ENCODE results near the gene ZNF568.

Gene ZNF568

DNA sequence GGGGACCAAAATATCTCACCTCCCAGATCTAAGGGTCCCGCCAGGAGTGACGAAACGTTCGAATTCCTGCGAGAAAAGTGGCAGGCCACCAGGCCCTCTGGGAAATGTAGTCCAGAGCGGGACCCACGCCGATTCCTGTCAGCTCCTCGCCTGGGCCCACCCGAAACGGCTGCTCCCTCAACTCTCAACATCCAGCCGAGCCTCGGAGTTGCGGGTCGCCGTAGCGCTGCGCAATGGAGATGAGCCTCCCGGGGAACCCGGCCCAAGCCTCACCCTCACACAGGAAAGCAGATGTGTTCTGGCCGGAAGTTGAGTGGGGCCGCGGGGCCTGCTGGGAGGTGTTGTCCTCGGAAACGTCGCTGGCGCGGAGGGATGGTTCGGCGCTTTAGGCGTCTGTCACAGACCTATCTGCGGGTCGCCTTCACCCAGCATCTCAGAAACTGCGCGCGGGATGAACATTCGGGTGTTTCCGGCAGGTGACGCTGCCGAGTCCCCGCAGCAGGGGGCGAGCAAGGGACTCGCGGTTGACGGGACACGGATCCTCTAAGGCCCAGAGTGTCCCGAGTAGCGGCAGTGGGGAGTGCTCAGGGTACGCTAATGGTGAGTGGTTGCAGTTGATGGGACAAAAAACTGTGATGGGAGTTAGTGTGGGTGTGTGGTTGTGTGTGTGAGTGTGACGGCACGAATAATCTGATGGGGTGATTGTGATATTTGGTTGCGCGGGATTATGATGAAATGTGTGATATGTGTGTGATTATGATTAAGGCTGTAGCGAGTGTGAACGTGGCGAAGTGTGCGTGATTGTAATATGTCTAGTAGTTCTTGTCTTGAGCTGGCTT is at the start of gene ZNF568, which contains the start of gene ZNF829 (continued):
- peak; percentile 100 for TF ChIP-seq ZNF324 (tag by site-specific recombination; IDR thresholded peaks at IDR 0.05)
- TF ChIP-seq ZNF146 (tag by site-specific recombination; IDR thresholded peaks at IDR 0.05): peak; percentile 73
- TF ChIP-seq ZBTB1 (tag by site-specific recombination; IDR thresholded peaks at IDR 0.05): peak; percentile 26; the same call in 1 of the 2 replicates
- TF ChIP-seq, protein P1, sequence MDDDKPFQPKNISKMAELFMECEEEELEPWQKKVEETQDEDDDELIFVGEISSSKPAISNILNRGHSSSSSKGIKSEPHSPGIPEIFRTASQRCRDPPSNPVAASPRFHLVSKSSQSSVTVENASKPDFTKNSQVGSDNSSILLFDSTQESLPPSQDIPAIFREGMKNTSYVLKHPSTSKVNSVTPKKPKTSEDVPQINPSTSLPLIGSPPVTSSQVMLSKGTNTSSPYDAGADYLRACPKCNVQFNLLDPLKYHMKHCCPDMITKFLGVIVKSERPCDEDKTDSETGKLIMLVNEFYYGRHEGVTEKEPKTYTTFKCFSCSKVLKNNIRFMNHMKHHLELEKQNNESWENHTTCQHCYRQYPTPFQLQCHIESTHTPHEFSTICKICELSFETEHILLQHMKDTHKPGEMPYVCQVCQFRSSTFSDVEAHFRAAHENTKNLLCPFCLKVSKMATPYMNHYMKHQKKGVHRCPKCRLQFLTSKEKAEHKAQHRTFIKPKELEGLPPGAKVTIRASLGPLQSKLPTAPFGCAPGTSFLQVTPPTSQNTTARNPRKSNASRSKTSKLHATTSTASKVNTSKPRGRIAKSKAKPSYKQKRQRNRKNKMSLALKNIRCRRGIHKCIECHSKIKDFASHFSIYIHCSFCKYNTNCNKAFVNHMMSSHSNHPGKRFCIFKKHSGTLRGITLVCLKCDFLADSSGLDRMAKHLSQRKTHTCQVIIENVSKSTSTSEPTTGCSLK (tag by site-specific recombination; IDR thresholded peaks at IDR 0.05): peak; percentile 99
- TF ChIP-seq ZNF112 (tag by site-specific recombination; IDR thresholded peaks at IDR 0.05): no peak
- TF ChIP-seq KLF9 (tag by site-specific recombination; IDR thresholded peaks at IDR 0.05; ENCODE audit: low read depth): peak; percentile 83
- TF ChIP-seq REPIN1 (tag by site-specific recombination; IDR thresholded peaks at IDR 0.05; ENCODE audit: low read depth): peak; percentile 100
- no peak for TF ChIP-seq ZNF624 (tag by site-specific recombination; IDR thresholded peaks at IDR 0.05)
- no peak; the same call in 1 of the 2 replicates for TF ChIP-seq MYNN (tag by site-specific recombination; IDR thresholded peaks at IDR 0.05; ENCODE audit: borderline replicate concordance)
- TF ChIP-seq, protein P2, sequence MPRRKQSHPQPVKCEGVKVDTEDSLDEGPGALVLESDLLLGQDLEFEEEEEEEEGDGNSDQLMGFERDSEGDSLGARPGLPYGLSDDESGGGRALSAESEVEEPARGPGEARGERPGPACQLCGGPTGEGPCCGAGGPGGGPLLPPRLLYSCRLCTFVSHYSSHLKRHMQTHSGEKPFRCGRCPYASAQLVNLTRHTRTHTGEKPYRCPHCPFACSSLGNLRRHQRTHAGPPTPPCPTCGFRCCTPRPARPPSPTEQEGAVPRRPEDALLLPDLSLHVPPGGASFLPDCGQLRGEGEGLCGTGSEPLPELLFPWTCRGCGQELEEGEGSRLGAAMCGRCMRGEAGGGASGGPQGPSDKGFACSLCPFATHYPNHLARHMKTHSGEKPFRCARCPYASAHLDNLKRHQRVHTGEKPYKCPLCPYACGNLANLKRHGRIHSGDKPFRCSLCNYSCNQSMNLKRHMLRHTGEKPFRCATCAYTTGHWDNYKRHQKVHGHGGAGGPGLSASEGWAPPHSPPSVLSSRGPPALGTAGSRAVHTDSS (tag by site-specific recombination; IDR thresholded peaks at IDR 0.05): peak; percentile 54; the same call in 1 of the 2 replicates
- TF ChIP-seq, protein P3, sequence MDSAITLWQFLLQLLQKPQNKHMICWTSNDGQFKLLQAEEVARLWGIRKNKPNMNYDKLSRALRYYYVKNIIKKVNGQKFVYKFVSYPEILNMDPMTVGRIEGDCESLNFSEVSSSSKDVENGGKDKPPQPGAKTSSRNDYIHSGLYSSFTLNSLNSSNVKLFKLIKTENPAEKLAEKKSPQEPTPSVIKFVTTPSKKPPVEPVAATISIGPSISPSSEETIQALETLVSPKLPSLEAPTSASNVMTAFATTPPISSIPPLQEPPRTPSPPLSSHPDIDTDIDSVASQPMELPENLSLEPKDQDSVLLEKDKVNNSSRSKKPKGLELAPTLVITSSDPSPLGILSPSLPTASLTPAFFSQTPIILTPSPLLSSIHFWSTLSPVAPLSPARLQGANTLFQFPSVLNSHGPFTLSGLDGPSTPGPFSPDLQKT (IDR thresholded peaks at IDR 0.05; ENCODE audit: borderline replicate concordance, low read depth, low read length): peak; percentile 71; the same call in 1 of the 2 replicates
- TF ChIP-seq, protein P4, sequence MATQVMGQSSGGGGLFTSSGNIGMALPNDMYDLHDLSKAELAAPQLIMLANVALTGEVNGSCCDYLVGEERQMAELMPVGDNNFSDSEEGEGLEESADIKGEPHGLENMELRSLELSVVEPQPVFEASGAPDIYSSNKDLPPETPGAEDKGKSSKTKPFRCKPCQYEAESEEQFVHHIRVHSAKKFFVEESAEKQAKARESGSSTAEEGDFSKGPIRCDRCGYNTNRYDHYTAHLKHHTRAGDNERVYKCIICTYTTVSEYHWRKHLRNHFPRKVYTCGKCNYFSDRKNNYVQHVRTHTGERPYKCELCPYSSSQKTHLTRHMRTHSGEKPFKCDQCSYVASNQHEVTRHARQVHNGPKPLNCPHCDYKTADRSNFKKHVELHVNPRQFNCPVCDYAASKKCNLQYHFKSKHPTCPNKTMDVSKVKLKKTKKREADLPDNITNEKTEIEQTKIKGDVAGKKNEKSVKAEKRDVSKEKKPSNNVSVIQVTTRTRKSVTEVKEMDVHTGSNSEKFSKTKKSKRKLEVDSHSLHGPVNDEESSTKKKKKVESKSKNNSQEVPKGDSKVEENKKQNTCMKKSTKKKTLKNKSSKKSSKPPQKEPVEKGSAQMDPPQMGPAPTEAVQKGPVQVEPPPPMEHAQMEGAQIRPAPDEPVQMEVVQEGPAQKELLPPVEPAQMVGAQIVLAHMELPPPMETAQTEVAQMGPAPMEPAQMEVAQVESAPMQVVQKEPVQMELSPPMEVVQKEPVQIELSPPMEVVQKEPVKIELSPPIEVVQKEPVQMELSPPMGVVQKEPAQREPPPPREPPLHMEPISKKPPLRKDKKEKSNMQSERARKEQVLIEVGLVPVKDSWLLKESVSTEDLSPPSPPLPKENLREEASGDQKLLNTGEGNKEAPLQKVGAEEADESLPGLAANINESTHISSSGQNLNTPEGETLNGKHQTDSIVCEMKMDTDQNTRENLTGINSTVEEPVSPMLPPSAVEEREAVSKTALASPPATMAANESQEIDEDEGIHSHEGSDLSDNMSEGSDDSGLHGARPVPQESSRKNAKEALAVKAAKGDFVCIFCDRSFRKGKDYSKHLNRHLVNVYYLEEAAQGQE (tag by site-specific recombination; IDR thresholded peaks at IDR 0.05): peak; percentile 77; the same call in 1 of the 2 replicates
- TF ChIP-seq ZNF2 (tag by site-specific recombination; IDR thresholded peaks at IDR 0.05): peak; percentile 100
- TF ChIP-seq, protein P5, sequence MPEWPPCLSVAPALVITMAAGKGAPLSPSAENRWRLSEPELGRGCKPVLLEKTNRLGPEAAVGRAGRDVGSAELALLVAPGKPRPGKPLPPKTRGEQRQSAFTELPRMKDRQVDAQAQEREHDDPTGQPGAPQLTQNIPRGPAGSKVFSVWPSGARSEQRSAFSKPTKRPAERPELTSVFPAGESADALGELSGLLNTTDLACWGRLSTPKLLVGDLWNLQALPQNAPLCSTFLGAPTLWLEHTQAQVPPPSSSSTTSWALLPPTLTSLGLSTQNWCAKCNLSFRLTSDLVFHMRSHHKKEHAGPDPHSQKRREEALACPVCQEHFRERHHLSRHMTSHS (tag by site-specific recombination; IDR thresholded peaks at IDR 0.05): peak; percentile 80; the same call in 1 of the 2 replicates
- TF ChIP-seq ZNF157 (tag by site-specific recombination; IDR thresholded peaks at IDR 0.05): peak; percentile 74
- peak; percentile 93 for TF ChIP-seq ZEB2 (tag by site-specific recombination; IDR thresholded peaks at IDR 0.05)
- TF ChIP-seq TCF7L2 (IDR thresholded peaks at IDR 0.05; ENCODE audit: borderline replicate concordance, low read depth, low read length): peak; percentile 95
- TF ChIP-seq ZNF221 (tag by site-specific recombination; IDR thresholded peaks at IDR 0.05; ENCODE audit: borderline replicate concordance): peak; percentile 98; the same call in 1 of the 2 replicates
- no peak for TF ChIP-seq ZNF747 (tag by site-specific recombination; IDR thresholded peaks at IDR 0.05)
- TF ChIP-seq, protein P6, sequence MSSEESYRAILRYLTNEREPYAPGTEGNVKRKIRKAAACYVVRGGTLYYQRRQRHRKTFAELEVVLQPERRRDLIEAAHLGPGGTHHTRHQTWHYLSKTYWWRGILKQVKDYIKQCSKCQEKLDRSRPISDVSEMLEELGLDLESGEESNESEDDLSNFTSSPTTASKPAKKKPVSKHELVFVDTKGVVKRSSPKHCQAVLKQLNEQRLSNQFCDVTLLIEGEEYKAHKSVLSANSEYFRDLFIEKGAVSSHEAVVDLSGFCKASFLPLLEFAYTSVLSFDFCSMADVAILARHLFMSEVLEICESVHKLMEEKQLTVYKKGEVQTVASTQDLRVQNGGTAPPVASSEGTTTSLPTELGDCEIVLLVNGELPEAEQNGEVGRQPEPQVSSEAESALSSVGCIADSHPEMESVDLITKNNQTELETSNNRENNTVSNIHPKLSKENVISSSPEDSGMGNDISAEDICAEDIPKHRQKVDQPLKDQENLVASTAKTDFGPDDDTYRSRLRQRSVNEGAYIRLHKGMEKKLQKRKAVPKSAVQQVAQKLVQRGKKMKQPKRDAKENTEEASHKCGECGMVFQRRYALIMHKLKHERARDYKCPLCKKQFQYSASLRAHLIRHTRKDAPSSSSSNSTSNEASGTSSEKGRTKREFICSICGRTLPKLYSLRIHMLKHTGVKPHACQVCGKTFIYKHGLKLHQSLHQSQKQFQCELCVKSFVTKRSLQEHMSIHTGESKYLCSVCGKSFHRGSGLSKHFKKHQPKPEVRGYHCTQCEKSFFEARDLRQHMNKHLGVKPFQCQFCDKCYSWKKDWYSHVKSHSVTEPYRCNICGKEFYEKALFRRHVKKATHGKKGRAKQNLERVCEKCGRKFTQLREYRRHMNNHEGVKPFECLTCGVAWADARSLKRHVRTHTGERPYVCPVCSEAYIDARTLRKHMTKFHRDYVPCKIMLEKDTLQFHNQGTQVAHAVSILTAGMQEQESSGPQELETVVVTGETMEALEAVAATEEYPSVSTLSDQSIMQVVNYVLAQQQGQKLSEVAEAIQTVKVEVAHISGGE (tag by site-specific recombination; conservative IDR thresholded peaks at IDR 0.05; ENCODE audit: low read depth): peak; percentile 97
- TF ChIP-seq, protein P7, sequence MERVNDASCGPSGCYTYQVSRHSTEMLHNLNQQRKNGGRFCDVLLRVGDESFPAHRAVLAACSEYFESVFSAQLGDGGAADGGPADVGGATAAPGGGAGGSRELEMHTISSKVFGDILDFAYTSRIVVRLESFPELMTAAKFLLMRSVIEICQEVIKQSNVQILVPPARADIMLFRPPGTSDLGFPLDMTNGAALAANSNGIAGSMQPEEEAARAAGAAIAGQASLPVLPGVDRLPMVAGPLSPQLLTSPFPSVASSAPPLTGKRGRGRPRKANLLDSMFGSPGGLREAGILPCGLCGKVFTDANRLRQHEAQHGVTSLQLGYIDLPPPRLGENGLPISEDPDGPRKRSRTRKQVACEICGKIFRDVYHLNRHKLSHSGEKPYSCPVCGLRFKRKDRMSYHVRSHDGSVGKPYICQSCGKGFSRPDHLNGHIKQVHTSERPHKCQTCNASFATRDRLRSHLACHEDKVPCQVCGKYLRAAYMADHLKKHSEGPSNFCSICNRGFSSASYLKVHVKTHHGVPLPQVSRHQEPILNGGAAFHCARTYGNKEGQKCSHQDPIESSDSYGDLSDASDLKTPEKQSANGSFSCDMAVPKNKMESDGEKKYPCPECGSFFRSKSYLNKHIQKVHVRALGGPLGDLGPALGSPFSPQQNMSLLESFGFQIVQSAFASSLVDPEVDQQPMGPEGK (tag by site-specific recombination; IDR thresholded peaks at IDR 0.05): peak; percentile 98
- TF ChIP-seq BCL11A (tag by site-specific recombination; IDR thresholded peaks at IDR 0.05; ENCODE audit: low read depth): 0 out of 2 replicates have a peak, but pooled peaks have one; percentile 51
- peak; percentile 59 for TF ChIP-seq OVOL3 (tag by site-specific recombination; IDR thresholded peaks at IDR 0.05)

Measured in HEK293 (cell line).